BE2C (cell line): ENCODE results near the gene P4HA1.

Source experiments
- DNase-seq: peaks from one replicate; pipeline ENCODE4 v3.0.0-alpha.2; 2020
- H3K27me3 ChIP-seq: fragments of 250-450 bp; sonication (Bioruptor Pico); 2 replicates; pipeline ENCODE4 v1.5.1; 2020; ENCODE audit warnings: mild to moderate bottlenecking
- H3K36me3 ChIP-seq: fragments of 250-450 bp; sonication (Bioruptor Pico); 2 replicates; pipeline ENCODE4 v1.5.1; 2020; ENCODE audit warnings: mild to moderate bottlenecking
- H3K4me1 ChIP-seq: fragments of 250-450 bp; sonication (Bioruptor Pico); 2 replicates; pipeline ENCODE4 v1.5.1; 2020
- H3K4me3 ChIP-seq: 2 replicates; pipeline ENCODE4 v1.5.1; 2011; ENCODE audit warnings: low read depth, low read length
- H3K9me3 ChIP-seq: fragments of 250-450 bp; sonication (Bioruptor Pico); 2 replicates; pipeline ENCODE4 v1.5.1; 2020
- TF ChIP-seq, protein P1 (sequence below): IDR thresholded peaks from 2 replicates; pipeline ENCODE4 v1.5.1; 2012; ENCODE audit warnings: mild to moderate bottlenecking, low read depth, low read length

The P4HA1 gene

DNA sequence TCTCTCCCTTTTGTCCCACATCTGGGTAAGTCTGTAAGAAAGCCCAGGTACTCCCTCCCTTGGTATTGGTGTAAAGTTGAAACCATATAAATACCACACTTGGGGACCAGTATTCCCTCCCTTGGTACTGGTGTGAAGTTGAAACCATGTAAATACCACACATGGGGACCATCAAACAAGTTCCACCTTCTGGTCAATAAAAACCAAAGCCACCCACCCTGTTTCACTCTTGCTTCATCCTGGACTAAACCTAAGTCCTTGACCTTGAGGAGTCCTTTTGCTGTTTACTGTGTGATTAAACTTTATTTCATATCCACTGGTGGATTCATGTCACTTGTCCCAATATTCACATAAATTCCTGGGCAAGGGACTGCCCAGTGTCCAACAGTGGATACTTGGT is 8.4 kb downstream of the P4HA1 start:
- Histone ChIP-seq H3K4me1 (no peaks in the 10 kb centered on the region), H3K27me3 (no peaks in the 10 kb centered on the region), H3K9me3 (no peaks in the 10 kb centered on the region), H3K4me3 (no peak overlapping the region), H3K36me3 (no peaks in the 10 kb centered on the region; the same call in 1 of the 2 replicates)
- no peak for DNase-seq
- TF ChIP-seq, protein P1, sequence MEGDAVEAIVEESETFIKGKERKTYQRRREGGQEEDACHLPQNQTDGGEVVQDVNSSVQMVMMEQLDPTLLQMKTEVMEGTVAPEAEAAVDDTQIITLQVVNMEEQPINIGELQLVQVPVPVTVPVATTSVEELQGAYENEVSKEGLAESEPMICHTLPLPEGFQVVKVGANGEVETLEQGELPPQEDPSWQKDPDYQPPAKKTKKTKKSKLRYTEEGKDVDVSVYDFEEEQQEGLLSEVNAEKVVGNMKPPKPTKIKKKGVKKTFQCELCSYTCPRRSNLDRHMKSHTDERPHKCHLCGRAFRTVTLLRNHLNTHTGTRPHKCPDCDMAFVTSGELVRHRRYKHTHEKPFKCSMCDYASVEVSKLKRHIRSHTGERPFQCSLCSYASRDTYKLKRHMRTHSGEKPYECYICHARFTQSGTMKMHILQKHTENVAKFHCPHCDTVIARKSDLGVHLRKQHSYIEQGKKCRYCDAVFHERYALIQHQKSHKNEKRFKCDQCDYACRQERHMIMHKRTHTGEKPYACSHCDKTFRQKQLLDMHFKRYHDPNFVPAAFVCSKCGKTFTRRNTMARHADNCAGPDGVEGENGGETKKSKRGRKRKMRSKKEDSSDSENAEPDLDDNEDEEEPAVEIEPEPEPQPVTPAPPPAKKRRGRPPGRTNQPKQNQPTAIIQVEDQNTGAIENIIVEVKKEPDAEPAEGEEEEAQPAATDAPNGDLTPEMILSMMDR = no peak

DNA sequence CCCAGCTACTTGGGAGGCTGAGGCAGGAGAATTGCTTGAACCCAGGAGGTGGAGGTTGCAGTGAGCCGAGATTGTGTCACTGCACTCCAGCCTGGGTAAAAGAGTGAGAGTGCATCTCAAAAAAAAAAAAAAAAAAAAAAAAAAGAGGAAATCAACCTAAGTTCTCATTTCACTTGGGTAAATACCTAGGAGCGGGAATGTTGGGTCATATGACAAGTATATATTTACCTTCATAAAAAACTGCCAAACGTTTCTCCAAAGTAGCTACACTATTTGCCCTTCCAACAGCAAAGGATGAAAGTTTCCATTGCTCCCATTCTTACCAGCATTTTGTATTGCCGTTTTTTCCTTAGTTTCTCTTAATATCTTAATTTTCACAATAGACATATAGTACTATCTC is 9.8 kb downstream of the P4HA1 start:
- H3K27me3 ChIP-seq = no peaks in the 10 kb centered on the region
- TF ChIP-seq, protein P1 = no peak
- H3K36me3 ChIP-seq = no peaks in the 10 kb centered on the region; the same call in 1 of the 2 replicates
- DNase-seq = no peak
- no peaks in the 10 kb centered on the region for H3K4me1 ChIP-seq
- no peaks in the 10 kb centered on the region for H3K9me3 ChIP-seq
- H3K4me3 ChIP-seq = no peak overlapping the region

- Histone ChIP-seq H3K4me3 (no peak overlapping the region), H3K27me3 (no peaks in the 10 kb centered on the region), H3K4me1 (no peaks in the 10 kb centered on the region), H3K36me3 (no peaks in the 10 kb centered on the region), H3K9me3 (no peaks in the 10 kb centered on the region)
- no peak for DNase-seq
- TF ChIP-seq, protein P1 = no peak
Observed at GRCh38 chr10:73084209-73084608, 12.5 kb downstream of the P4HA1 start.

DNA sequence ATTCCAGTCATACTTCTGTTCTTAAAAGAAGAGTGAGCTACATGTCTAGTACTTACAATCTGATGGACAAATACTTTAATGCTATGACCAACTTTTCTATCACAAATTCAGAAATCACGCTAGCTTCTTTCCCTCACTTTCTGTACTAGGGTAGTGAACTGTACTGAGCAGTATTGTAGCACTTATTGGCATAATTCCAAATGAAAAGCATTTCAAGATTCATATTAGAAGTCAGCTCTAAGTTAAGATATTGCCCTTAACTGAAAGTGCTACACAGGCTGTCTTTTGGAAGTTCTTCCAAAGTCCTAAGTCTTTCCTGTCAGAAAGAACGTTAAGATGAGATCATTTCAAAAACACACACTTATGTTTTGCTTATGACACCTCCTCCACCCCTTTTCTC is 13.4 kb downstream of the P4HA1 start:
- TF ChIP-seq, protein P1 = no peak
- no peaks in the 10 kb centered on the region for H3K9me3 ChIP-seq
- DNase-seq = no peak
- H3K36me3 ChIP-seq = no peaks in the 10 kb centered on the region
- H3K27me3 ChIP-seq = no peaks in the 10 kb centered on the region
- H3K4me1 ChIP-seq = no peaks in the 10 kb centered on the region
- H3K4me3 ChIP-seq = no peak overlapping the region

DNA sequence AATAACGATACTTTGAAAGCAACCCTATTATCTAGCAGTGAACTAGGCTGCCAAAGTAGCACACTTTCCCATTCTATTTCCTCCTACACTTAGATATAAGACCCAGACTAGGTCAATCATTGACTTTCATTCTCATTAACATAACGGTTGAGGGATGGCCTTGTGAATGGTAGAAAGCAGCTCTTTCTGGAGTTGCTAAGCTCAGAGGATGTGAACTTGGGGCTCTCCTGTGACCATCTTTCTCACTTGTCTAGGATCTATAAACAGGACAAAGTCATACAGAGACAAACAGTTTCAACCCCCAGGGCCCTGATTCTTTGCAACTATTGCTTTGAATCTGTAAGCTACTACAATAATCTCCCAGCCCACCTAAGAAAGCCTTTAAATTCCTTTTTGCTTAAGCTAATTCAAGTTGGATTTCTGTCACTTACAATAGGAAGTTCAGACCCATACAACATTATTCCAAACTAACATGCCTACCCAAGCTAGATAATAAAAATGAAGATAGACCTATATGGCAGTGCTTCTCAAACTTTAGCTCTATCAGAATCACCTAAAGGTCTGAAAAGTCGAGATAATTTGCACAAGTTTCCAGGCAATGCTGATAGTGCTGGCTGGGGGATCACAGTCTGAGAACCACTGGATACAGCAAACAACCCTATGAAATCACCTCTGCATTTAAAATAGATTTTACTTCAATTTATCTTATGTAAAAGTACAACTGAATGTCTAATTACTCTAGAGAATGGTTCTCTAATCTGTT is 16.7 kb downstream of the P4HA1 start:
- TF ChIP-seq, protein P1 = no peak
- Histone ChIP-seq H3K27me3 (no peaks in the 10 kb centered on the region), H3K4me3 (no peak overlapping the region), H3K4me1 (no peaks in the 10 kb centered on the region), H3K9me3 (no peaks in the 10 kb centered on the region), H3K36me3 (no peaks in the 10 kb centered on the region)
- DNase-seq = no peak

DNA sequence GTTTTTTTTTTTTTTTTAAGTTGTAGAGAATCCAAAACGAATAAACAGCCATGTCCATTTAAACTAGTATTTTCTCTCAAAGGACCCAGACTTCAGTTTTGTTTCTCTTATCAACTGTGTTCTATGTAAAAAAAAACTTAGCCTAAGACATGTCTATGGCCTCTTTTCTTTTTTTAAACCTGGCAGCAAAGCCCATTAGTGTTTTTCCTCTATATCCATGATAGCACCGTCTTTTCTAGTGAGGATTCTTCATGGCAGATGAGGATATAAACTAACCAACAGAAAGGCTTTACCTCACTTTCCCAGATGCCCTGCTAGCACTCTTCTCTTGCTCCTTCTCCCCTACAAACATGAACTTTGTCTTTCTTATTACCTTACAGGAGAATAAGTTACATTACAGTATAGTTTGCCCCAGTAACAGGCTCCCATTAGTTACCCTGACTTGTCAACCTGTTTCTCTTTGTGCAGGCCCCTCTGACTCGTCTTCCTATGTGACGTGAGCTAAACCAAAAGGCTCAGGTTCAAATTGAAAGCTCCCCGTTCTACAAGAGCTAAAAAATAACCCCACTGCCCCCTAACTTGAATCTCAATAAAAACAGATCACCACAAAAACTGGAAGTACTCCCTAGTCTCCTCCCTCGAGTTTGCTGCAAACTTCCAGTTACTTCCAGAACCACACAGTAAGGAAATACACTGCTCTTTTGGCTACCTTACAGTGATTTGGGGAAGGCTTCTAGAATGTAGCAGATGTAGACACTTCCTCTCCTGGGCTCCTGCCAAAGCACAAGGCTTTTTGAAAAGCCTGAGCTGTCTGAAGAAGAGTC is 20.1 kb downstream of the P4HA1 start:
- no peak for DNase-seq
- H3K27me3 ChIP-seq = no peaks in the 10 kb centered on the region
- TF ChIP-seq, protein P1 = no peak
- H3K9me3 ChIP-seq = no peaks in the 10 kb centered on the region
- peaks cover 7% of the 10 kb centered on the region for H3K36me3 ChIP-seq
- no peaks in the 10 kb centered on the region for H3K4me1 ChIP-seq
- H3K4me3 ChIP-seq = no peak overlapping the region
